BLaER1 (cell line): Measurements from ENCODE around the gene EPDR1.

ENCODE experiments used
- H3K27ac ChIP-seq: shearing (Covaris generic); formaldehyde crosslinking; 2 replicates; pipeline ENCODE4 v1.8.1; 2022
- H3K27me3 ChIP-seq: shearing (Covaris generic); formaldehyde crosslinking; 2 replicates; pipeline ENCODE4 v1.8.1; 2022
- H3K36me3 ChIP-seq: shearing (Covaris generic); formaldehyde crosslinking; 2 replicates; pipeline ENCODE4 v1.8.1; 2022
- H3K4me1 ChIP-seq: shearing (Covaris generic); formaldehyde crosslinking; 2 replicates; pipeline ENCODE4 v1.8.1; 2022
- H3K4me2 ChIP-seq: shearing (Covaris generic); formaldehyde crosslinking; 2 replicates; pipeline ENCODE4 v1.8.1; 2022
- H3K4me3 ChIP-seq: shearing (Covaris generic); formaldehyde crosslinking; 2 replicates; pipeline ENCODE4 v1.8.1; 2022
- H3K9ac ChIP-seq: shearing (Covaris generic); formaldehyde crosslinking; 2 replicates; pipeline ENCODE4 v1.8.1; 2022
- H3K9me3 ChIP-seq: shearing (Covaris generic); formaldehyde crosslinking; 2 replicates; pipeline ENCODE4 v1.8.1; 2022
- H4K20me1 ChIP-seq: shearing (Covaris generic); formaldehyde crosslinking; 2 replicates; pipeline ENCODE4 v1.8.1; 2022
- Cebpa-rat ChIP-seq: shearing (Covaris generic); IDR thresholded peaks from 2 replicates; pipeline ENCODE4 v1.8.1; 2022

Gene EPDR1

DNA sequence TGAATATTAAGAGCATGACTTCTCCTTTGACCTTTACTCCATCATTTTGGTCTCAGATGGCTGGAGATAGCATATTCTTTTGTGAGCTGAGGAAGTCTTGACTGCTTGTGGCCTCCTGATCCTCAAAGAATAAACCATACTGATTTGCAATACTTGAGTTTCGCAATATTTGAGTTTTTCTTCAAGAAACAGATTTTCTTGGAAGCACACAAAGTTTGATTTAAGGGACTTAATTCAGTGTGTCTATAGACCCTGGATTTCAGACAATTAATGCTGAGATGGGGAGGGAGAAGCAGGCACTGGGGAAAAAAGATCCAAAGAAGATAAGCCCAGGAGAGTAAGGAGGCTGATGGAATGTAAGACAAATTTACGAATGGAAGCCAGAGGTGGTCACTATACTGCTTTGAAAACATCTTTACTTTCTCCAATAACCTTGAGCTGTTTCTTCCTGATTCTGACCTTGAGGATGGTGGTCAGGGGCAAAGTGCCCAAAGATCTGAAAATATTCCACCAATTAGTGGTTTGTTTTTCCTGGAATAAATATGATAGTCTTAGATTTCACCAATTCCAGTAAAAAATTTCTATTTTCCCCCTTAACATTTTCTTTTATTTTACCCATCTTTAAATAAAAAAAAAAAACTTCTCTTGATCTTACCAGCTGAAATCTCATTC lies 7.5 kb downstream of the EPDR1 start:
- peaks cover 44% of the 10 kb centered on the region for H3K9me3 ChIP-seq
- peaks cover under 1% of the 10 kb centered on the region; the same call in 1 of the 2 replicates for H3K4me1 ChIP-seq
- H3K27me3 ChIP-seq = no peaks in the 10 kb centered on the region
- H3K36me3 ChIP-seq = peaks cover 37% of the 10 kb centered on the region
- H3K4me3 ChIP-seq = no peak overlapping the region
- peaks cover 29% of the 10 kb centered on the region for H4K20me1 ChIP-seq
- H3K9ac ChIP-seq = no peak overlapping the region
- peak; percentile 61; the same call in 1 of the 2 replicates for TF ChIP-seq Cebpa-rat
- H3K27ac ChIP-seq = no peak overlapping the region
- H3K4me2 ChIP-seq = no peak overlapping the region

DNA sequence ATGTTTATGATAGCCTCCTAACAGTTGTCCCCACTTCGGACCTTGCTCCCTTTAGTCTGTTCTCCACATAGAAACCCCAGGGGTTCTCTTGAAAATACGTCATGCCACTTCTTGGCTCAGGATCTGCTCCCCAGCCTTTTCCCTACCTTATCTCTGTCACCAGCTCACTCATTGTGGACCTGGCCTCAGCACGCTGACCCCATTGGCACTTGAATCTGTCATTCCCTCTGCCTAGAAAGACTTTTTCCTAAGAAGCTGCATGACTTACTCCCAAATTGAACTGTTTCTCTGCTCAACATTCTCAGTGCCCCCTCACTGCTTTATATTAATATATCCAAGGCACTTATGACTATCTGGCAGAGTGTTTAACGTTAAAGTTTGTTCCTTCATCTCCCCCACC lies 8.4 kb downstream of the EPDR1 start:
- H4K20me1 ChIP-seq = peaks cover 23% of the 10 kb centered on the region; the same call in 1 of the 2 replicates
- no peaks in the 10 kb centered on the region for H3K4me1 ChIP-seq
- H3K4me2 ChIP-seq = no peak overlapping the region
- peaks cover 27% of the 10 kb centered on the region for H3K36me3 ChIP-seq
- no peaks in the 10 kb centered on the region for H3K27me3 ChIP-seq
- no peak overlapping the region for H3K4me3 ChIP-seq
- no peak overlapping the region for H3K27ac ChIP-seq
- H3K9ac ChIP-seq = no peak overlapping the region
- no peak for TF ChIP-seq Cebpa-rat
- peaks cover 45% of the 10 kb centered on the region for H3K9me3 ChIP-seq

DNA sequence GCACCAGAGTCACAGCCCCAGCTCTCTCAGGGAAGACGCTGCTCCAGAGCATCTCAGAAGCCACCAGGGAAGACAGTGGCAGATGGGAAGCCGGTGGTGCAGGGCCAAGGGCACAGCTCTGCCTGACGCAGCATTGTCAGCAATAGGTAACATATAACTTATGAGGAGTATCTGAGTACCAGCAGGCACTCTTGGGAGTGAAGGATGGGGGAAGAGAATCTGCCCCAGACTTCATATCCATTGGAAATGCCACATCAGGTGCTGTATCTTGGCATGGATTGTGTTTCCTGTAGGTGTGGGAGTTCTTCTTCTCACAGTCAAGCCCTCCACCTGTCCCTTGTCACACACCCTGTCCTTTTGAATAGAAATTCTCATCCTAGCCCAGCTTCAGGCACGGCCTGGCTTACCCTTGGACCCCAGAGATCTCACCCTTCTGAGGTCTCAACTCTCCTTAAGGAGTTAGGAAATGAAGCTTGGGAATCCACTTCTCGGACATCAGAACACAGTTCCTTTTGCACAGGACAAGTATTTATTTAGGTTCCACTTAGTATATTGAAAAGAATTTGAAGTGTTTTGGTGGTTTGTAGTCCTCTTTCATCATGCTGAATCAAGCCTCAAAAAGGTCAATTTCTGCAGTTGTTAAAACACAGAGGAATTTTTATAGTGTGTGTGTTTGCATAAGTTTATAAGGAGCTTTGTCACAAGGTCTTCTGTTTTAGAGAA lies 9.9 kb downstream of the EPDR1 start:
- Histone ChIP-seq H3K4me2 (no peak overlapping the region), H3K4me1 (no peaks in the 10 kb centered on the region), H3K27ac (no peak overlapping the region), H3K9me3 (peaks cover 43% of the 10 kb centered on the region), H3K27me3 (no peaks in the 10 kb centered on the region), H3K4me3 (no peak overlapping the region), H3K9ac (no peak overlapping the region), H4K20me1 (peaks cover 18% of the 10 kb centered on the region; the same call in 1 of the 2 replicates), H3K36me3 (peaks cover 18% of the 10 kb centered on the region; the same call in 1 of the 2 replicates)
- no peak for TF ChIP-seq Cebpa-rat

DNA sequence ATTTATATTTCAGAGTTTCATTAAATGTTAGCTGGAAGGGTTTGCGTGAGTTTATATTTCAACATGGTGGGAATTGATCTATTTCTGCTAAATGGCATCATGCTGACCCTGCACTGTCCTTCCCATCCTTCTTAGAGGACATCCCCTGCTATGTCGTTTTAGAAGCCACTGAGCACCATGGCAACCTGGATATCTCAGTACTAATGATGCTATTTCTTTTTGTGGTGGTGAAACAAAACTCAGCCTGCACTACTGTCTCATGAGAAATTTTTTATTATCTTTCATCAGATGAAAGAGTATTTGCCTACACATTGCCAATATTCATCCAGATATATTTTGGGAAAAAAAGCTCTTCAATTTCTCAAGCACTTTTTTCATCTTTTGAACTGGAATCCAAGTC lies 12.1 kb downstream of the EPDR1 start:
- H3K36me3 ChIP-seq = no peaks in the 10 kb centered on the region
- H3K27me3 ChIP-seq = no peaks in the 10 kb centered on the region
- TF ChIP-seq Cebpa-rat = no peak
- no peak overlapping the region for H3K4me2 ChIP-seq
- no peak overlapping the region for H3K9ac ChIP-seq
- H3K9me3 ChIP-seq = peaks cover 26% of the 10 kb centered on the region
- no peak overlapping the region for H3K4me3 ChIP-seq
- peaks cover 10% of the 10 kb centered on the region; the same call in 1 of the 2 replicates for H4K20me1 ChIP-seq
- H3K4me1 ChIP-seq = no peaks in the 10 kb centered on the region
- no peak overlapping the region for H3K27ac ChIP-seq

DNA sequence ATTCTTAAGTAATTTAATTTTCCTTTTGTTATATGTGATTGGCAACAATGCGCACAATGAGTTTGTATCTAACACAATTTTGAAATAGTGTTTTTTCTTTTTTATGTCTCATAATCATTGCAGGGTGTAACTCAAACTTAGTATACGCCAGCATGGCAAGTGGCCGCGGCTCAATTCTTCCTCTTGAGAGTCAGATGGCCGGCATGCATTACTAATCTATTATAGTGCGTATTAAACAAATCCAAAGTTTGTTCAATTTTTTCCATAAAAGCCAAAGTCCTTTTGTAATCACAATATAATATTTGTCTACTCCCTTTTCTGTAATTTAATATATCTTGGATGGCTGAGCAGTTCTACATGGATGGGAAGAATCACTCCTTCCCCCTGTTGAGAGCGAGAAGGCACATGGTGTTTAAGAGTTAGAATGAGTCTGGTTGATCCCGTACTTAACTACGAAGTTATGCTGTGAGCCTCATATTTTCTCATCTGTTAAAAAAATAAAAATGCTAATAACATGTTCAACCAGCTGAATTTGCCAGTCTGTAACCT lies 12.7 kb downstream of the EPDR1 start:
- no peaks in the 10 kb centered on the region for H3K27me3 ChIP-seq

DNA sequence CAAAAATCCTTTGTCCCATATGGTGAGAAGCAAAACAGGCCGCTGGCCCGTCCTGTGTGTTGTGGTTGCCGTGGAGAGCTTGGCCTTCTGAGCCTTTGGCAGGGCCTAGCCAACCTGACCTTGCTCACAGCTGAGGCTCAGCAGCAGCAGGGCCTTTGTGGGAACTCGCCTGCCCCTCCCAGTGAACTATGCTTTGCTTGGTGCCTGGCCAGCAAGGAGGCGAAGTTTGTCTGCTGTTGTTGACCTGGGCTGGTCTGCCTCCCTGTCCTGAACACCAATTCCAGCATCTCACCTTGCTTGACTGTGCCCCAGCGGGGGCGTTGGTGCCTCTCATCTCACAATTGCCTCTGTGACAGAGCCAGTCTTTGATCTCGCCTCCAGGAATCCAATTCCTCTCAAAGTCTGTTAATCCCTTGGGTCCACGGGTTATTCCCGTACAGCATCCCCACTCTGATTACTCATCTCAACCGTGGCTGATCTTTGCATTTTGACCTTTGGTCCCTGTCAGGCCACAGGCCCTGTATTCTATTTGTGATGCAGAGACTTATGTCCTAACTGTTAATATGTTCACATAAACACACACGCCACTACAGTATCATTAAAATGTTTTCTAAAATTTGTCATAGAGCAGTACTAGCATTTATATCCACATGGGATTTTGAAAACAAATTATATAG lies 22.6 kb downstream of the EPDR1 start:
- no peak overlapping the region for H3K4me2 ChIP-seq
- H3K9ac ChIP-seq = no peak overlapping the region
- H3K27ac ChIP-seq = no peak overlapping the region
- H3K36me3 ChIP-seq = peaks cover 28% of the 10 kb centered on the region; the same call in 1 of the 2 replicates
- H3K9me3 ChIP-seq = peaks cover 13% of the 10 kb centered on the region
- no peak overlapping the region for H3K4me3 ChIP-seq
- H3K27me3 ChIP-seq = no peaks in the 10 kb centered on the region
- no peaks in the 10 kb centered on the region for H3K4me1 ChIP-seq
- peaks cover 18% of the 10 kb centered on the region; the same call in 1 of the 2 replicates for H4K20me1 ChIP-seq
- no peak for TF ChIP-seq Cebpa-rat

More for the DNA sequence above, 12.7 kb downstream of the EPDR1 start:
- Histone ChIP-seq H3K27ac (no peak overlapping the region), H3K9ac (no peak overlapping the region), H3K9me3 (peaks cover 28% of the 10 kb centered on the region), H3K4me1 (no peaks in the 10 kb centered on the region), H3K36me3 (0 out of 2 replicates have a peak, but pooled peaks cover 2% of the 10 kb centered on the region), H3K4me3 (no peak overlapping the region), H3K4me2 (no peak overlapping the region), H4K20me1 (peaks cover 6% of the 10 kb centered on the region; the same call in 1 of the 2 replicates)
- no peak for TF ChIP-seq Cebpa-rat

DNA sequence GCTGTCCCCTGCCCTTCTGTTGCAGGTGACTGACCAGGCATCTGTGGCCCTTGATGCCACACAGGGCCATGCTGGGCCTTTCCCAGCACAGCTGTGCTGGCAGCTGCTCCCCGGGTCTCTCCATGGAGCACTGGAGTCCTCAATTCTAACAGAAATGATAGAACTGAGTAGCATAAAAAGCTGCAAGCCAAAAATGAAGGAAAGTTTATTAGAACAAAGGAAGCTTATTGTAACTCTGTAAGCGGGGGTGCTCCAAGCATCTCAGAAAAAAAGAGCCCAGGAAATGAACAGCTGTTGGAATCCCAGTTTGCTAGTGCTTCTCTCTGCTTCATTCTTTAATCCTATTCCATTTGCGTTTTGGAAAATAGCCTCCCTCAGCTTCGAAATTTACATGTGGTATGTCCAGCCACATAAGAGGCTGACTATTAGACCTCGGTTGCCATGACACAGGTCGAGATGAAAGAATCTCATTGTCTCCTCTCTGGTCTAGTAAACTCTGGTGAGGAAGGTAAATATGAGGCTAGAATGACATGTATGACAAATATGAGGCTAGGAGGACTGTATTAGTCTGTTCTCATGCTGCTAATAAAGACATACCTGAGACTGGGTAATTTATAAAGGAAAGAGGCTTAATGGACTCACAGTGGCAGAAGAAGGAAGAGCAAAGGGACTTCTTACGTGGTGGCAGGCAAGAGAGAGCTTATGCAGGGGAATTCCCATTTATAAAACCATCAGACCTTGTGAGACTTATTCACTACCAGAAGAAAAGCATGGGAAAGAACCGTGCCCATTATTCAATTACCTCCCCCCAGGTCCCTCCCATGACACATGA lies 23.7 kb downstream of the EPDR1 start:
- no peak for TF ChIP-seq Cebpa-rat
- Histone ChIP-seq H3K27ac (no peak overlapping the region), H3K4me3 (no peak overlapping the region), H4K20me1 (peaks cover 20% of the 10 kb centered on the region; the same call in 1 of the 2 replicates), H3K4me1 (no peaks in the 10 kb centered on the region), H3K4me2 (no peak overlapping the region), H3K9ac (no peak overlapping the region), H3K27me3 (no peaks in the 10 kb centered on the region), H3K36me3 (peaks cover 26% of the 10 kb centered on the region), H3K9me3 (peaks cover 5% of the 10 kb centered on the region; the same call in 1 of the 2 replicates)

DNA sequence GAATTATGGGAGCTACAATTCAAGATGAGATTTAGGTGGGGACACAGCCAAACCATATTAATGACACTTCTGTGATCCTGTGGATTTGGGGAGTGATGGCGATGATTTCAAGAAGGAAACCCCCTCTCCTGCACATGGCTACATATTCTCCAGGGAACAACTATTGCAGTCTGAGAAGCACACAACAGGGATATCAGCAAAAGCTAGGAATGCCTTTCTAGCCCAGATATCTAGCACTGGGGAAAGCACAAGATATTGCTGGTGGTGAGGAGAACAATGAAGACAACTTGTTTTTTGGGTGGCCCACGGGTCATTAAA lies 24.3 kb downstream of the EPDR1 start:
- no peak overlapping the region for H3K9ac ChIP-seq
- H3K4me1 ChIP-seq = no peaks in the 10 kb centered on the region
- H3K9me3 ChIP-seq = peaks cover 5% of the 10 kb centered on the region; the same call in 1 of the 2 replicates
- no peak overlapping the region for H3K27ac ChIP-seq
- H3K4me3 ChIP-seq = no peak overlapping the region
- peaks cover 20% of the 10 kb centered on the region; the same call in 1 of the 2 replicates for H4K20me1 ChIP-seq
- no peaks in the 10 kb centered on the region for H3K27me3 ChIP-seq
- peaks cover 31% of the 10 kb centered on the region for H3K36me3 ChIP-seq
- H3K4me2 ChIP-seq = no peak overlapping the region
- no peak for TF ChIP-seq Cebpa-rat

DNA sequence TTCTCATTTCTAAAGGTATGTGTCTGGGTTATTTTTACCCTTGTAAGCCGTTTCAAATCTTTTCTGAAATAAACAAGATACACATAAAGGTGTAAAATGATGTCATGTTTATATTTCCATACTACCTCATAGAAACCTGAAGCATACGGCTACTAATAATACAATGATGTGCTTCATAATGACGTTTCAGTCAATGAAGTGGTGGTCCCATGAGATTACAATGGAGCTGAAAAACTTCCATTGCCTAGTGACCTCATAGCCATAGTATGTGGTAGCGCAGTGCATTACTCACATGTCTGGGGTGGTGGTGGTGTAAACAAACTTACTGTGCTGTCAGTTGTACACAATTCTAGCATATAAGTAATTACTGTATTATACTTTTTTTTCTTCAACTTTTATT lies 24.9 kb downstream of the EPDR1 start:
- Histone ChIP-seq H3K27me3 (no peaks in the 10 kb centered on the region), H3K9ac (no peak overlapping the region), H3K9me3 (peaks cover 5% of the 10 kb centered on the region; the same call in 1 of the 2 replicates), H4K20me1 (peaks cover 20% of the 10 kb centered on the region; the same call in 1 of the 2 replicates), H3K4me3 (no peak overlapping the region), H3K27ac (no peak overlapping the region), H3K4me2 (no peak overlapping the region), H3K36me3 (peaks cover 38% of the 10 kb centered on the region), H3K4me1 (no peaks in the 10 kb centered on the region)
- no peak for TF ChIP-seq Cebpa-rat
